ENCODE measurements around the gene ERP27. TPM values are rescaled to one million over a fixed set of nuclear protein-coding genes. Genes with fewer than 3 reads are reported as not detected.
A peak's percentile ranks its signal among the peaks of the same experiment; 100 is the strongest.

ERP27 gene
- total RNA-seq, 4 donors from 2014 or later: 0.33 to 1.0 (median 0.58) TPM; not detected in 1

- Histone ChIP-seq H3K9me3 (no peaks in the 10 kb centered on the region), H3K27ac (replicated peaks in 1 of 4) (peak overlapping the region in 2 of 4 donors; percentile 14 to 40), H3K4me1 (peaks cover 12 to 40% (median 33%) of the 10 kb centered on the region in 4 donors), H3K27me3 (no peaks in the 10 kb centered on the region), H3K4me3 (no peak overlapping the region), H3K36me3 (no peaks in the 10 kb centered on the region)
- 73% methylated on average over 4 of the region's 4 CpGs for WGBS
- intact Hi-C loops (cut with DNase I): loop anchor here (5.0 kb wide), 2 partner anchors 61 to 89 kb away; partner anchors contain the start of gene ART4
- TF ChIP-seq POLR2A (IDR thresholded peaks at IDR 0.05; ENCODE audit: low read depth): no peak
- TF ChIP-seq EP300 (IDR thresholded peaks at IDR 0.05): no peak
- TF ChIP-seq POLR2AphosphoS5 (IDR thresholded peaks at IDR 0.05): no peak
- no peak for TF ChIP-seq CTCF (IDR thresholded peaks at IDR 0.05)
- no peak for DNase-seq (ENCODE audit: extremely low spot score)
Measured at GRCh38 chr12:14931359-14931758, 7.0 kb downstream of the ERP27 start.

GRCh38 chr12:14930299-14930698, 8.0 kb downstream of the ERP27 start:
- intact Hi-C loops (cut with DNase I): loop anchor here (5.0 kb wide), 2 partner anchors 62 to 88 kb away; partner anchors contain the start of gene ART4
- DNase-seq (ENCODE audit: extremely low spot score): no peak
- Histone ChIP-seq H3K9me3 (no peaks in the 10 kb centered on the region), H3K4me3 (no peak overlapping the region), H3K27ac (replicated peaks in 1 of 4) (peak overlapping the region in 3 of 4 donors; percentile 33 to 66 (median 40)), H3K4me1 (peaks cover 12 to 40% (median 33%) of the 10 kb centered on the region in 4 donors), H3K27me3 (no peaks in the 10 kb centered on the region), H3K36me3 (no peaks in the 10 kb centered on the region)
- TF ChIP-seq CTCF (IDR thresholded peaks at IDR 0.05) (peak; percentile 45 to 56 (median 47)), POLR2AphosphoS5 (IDR thresholded peaks at IDR 0.05) (no peak)

- Histone ChIP-seq H3K27me3 (no peaks in the 10 kb centered on the region), H3K4me3 (peak overlapping the region in 1 of 4 donors; percentile 34), H3K4me1 (peaks cover 12 to 40% (median 33%) of the 10 kb centered on the region in 4 donors), H3K9me3 (no peaks in the 10 kb centered on the region), H3K36me3 (no peaks in the 10 kb centered on the region), H3K27ac (replicated peaks in 1 of 4) (peak overlapping the region; percentile 44 to 66 (median 64))
- intact Hi-C loops (cut with DNase I): no loop called here
- 28% methylated on average over 4 of the region's 4 CpGs for WGBS
- TF ChIP-seq POLR2A (IDR thresholded peaks at IDR 0.05; ENCODE audit: low read depth) (no peak), CTCF (IDR thresholded peaks at IDR 0.05) (no peak), POLR2AphosphoS5 (IDR thresholded peaks at IDR 0.05) (no peak), EP300 (IDR thresholded peaks at IDR 0.05) (no peak)
- no peak for DNase-seq (ENCODE audit: extremely low spot score)
Measured at GRCh38 chr12:14928931-14929330, 9.4 kb downstream of the ERP27 start.

GRCh38 chr12:14927267-14927666, 11.1 kb downstream of the ERP27 start:
- Histone ChIP-seq H3K27ac (replicated peaks in 1 of 4) (no peak overlapping the region), H3K9me3 (no peaks in the 10 kb centered on the region), H3K4me3 (no peak overlapping the region), H3K4me1 (peaks cover 12 to 40% (median 33%) of the 10 kb centered on the region in 4 donors), H3K27me3 (no peaks in the 10 kb centered on the region), H3K36me3 (no peaks in the 10 kb centered on the region)
- no peak for DNase-seq (ENCODE audit: extremely low spot score)
- TF ChIP-seq POLR2AphosphoS5 (IDR thresholded peaks at IDR 0.05): no peak
- no peak for TF ChIP-seq CTCF (IDR thresholded peaks at IDR 0.05)
- no peak for TF ChIP-seq POLR2A (IDR thresholded peaks at IDR 0.05; ENCODE audit: low read depth)
- no peak for TF ChIP-seq EP300 (IDR thresholded peaks at IDR 0.05)
- WGBS: 92% methylated on average over 3 of the region's 3 CpGs
- intact Hi-C loops (cut with DNase I): no loop called here

- Histone ChIP-seq H3K36me3 (no peaks in the 10 kb centered on the region), H3K27me3 (no peaks in the 10 kb centered on the region), H3K9me3 (no peaks in the 10 kb centered on the region), H3K4me1 (peaks cover 8 to 20% (median 13%) of the 10 kb centered on the region in 4 donors), H3K27ac (replicated peaks in 1 of 4) (no peak overlapping the region), H3K4me3 (no peak overlapping the region)
- intact Hi-C loops (cut with DNase I): no loop called here
- TF ChIP-seq EP300 (IDR thresholded peaks at IDR 0.05) (no peak), CTCF (IDR thresholded peaks at IDR 0.05) (no peak), POLR2A (IDR thresholded peaks at IDR 0.05; ENCODE audit: low read depth) (no peak), POLR2AphosphoS5 (IDR thresholded peaks at IDR 0.05) (no peak)
- DNase-seq (ENCODE audit: extremely low spot score): no peak
- 100% methylated on average over 3 of the region's 3 CpGs for WGBS
Measured at GRCh38 chr12:14924541-14924940, 13.8 kb downstream of the ERP27 start.
